GM18858 (cell line): ENCODE data around the gene EFCAB13.
A peak's percentile ranks its signal among the peaks of the same experiment; 100 is the strongest.

Experiments used
- ATAC-seq: cut with Tn5 transposase; IDR thresholded peaks from one replicate; pipeline ENCODE4 v1.9.1; 2021; ENCODE audit not compliant: unreplicated experiment

The EFCAB13 gene

GRCh38 chr17:47323382-47324223, at the start of gene EFCAB13:
EFCAB13 (plus strand) TSS chr17:47323955; CDS start chr17:47328354, 4,399 bp downstream.
- ATAC-seq = peak; percentile 64

GRCh38 chr17:47274319-47275069, 49.3 kb upstream of the EFCAB13 start:
- no peak for ATAC-seq

- no peak for ATAC-seq
These were observed 48.3 kb upstream of the EFCAB13 start for GRCh38 chr17:47275245-47275984.

- no peak for ATAC-seq
These were observed 47.3 kb upstream of the EFCAB13 start for GRCh38 chr17:47276444-47276843.

GRCh38 chr17:47276868-47277267, 46.9 kb upstream of the EFCAB13 start:
- ATAC-seq = no peak

- no peak for ATAC-seq
These were observed 45.8 kb upstream of the EFCAB13 start for GRCh38 chr17:47277921-47278320.

GRCh38 chr17:47278561-47278960, 45.2 kb upstream of the EFCAB13 start:
- no peak for ATAC-seq

- ATAC-seq = peak; percentile 49
These were observed 44.5 kb upstream of the EFCAB13 start for GRCh38 chr17:47279062-47279801.

GRCh38 chr17:47280072-47280811, 43.5 kb upstream of the EFCAB13 start:
- ATAC-seq = no peak

- no peak for ATAC-seq
These were observed 42.5 kb upstream of the EFCAB13 start for GRCh38 chr17:47281216-47281615.

GRCh38 chr17:47285003-47285402, 38.8 kb upstream of the EFCAB13 start:
- no peak for ATAC-seq

GRCh38 chr17:47286198-47286914, 37.4 kb upstream of the EFCAB13 start:
- ATAC-seq = peak; percentile 57

- ATAC-seq = no peak
These were observed 36.7 kb upstream of the EFCAB13 start for GRCh38 chr17:47287068-47287467.

- ATAC-seq = no peak
These were observed 36.1 kb upstream of the EFCAB13 start for GRCh38 chr17:47287639-47288038.

GRCh38 chr17:47288531-47289116, 35.1 kb upstream of the EFCAB13 start:
- ATAC-seq = no peak

- ATAC-seq = no peak
These were observed 34.5 kb upstream of the EFCAB13 start for GRCh38 chr17:47289302-47289701.

- ATAC-seq = no peak
These were observed 32.9 kb upstream of the EFCAB13 start for GRCh38 chr17:47290870-47291241.

- no peak for ATAC-seq
These were observed 32.4 kb upstream of the EFCAB13 start for GRCh38 chr17:47291242-47291873.

GRCh38 chr17:47292206-47292605, 31.5 kb upstream of the EFCAB13 start:
- ATAC-seq = no peak
